Eye (tissue), 1 donor: ENCODE results near the gene FFAR1.
A peak's percentile ranks its signal among the peaks of the same experiment; 100 is the strongest.

Experiments used
- DNase-seq: peaks from one replicate; pipeline ENCODE4 v3.0.0-alpha.2; 2015

The FFAR1 gene

GRCh38 chr19:35395382-35396199 lies 47.9 kb downstream of the FFAR1 start:
- peak; percentile 67 for DNase-seq

GRCh38 chr19:35396240-35396885 lies 48.7 kb downstream of the FFAR1 start:
- DNase-seq = no peak

- no peak for DNase-seq
Measured at GRCh38 chr19:35397064-35397463, 49.4 kb downstream of the FFAR1 start.
